HUES6 (cell line): ENCODE data around the gene SLC26A1.

ENCODE experiments used
- H3K27ac ChIP-seq: 2 replicates; pipeline ENCODE4 v1.7.0; 2013; ENCODE audit warnings: low read depth, mild to moderate bottlenecking, low read length, inconsistent platforms
- H3K27me3 ChIP-seq: 2 replicates; pipeline ENCODE4 v1.6.1; 2013; ENCODE audit warnings: low read length; ENCODE audit not compliant: control insufficient read depth, insufficient read depth
- H3K36me3 ChIP-seq: 2 replicates; pipeline ENCODE4 v1.6.1; 2013; ENCODE audit warnings: low read length; ENCODE audit not compliant: control insufficient read depth, insufficient read depth
- H3K4me1 ChIP-seq: 2 replicates; pipeline ENCODE4 v1.6.1; 2013; ENCODE audit warnings: low read length; ENCODE audit not compliant: control insufficient read depth, insufficient read depth
- H3K4me3 ChIP-seq: 2 replicates; pipeline ENCODE4 v1.5.1; 2013; ENCODE audit warnings: low read depth, low read length
- H3K9ac ChIP-seq: one replicate; pipeline ENCODE4 v1.6.1; 2013; ENCODE audit warnings: mild to moderate bottlenecking, low read length
- H3K9me3 ChIP-seq: 2 replicates; pipeline ENCODE4 v1.6.1; 2013; ENCODE audit warnings: low read depth, low read length; ENCODE audit not compliant: control insufficient read depth, insufficient read depth

The SLC26A1 gene

GRCh38 chr4:1027219-1027914 is 34.2 kb upstream of the SLC26A1 start:
- Histone ChIP-seq H3K36me3 (peaks cover 18% of the 10 kb centered on the region), H3K4me1 (peaks cover 21% of the 10 kb centered on the region; the same call in 1 of the 2 replicates), H3K9ac (no peak overlapping the region), H3K27ac (no peak overlapping the region), H3K4me3 (no peak overlapping the region), H3K27me3 (no peaks in the 10 kb centered on the region; the same call in 1 of the 2 replicates), H3K9me3 (no peaks in the 10 kb centered on the region)

DNA sequence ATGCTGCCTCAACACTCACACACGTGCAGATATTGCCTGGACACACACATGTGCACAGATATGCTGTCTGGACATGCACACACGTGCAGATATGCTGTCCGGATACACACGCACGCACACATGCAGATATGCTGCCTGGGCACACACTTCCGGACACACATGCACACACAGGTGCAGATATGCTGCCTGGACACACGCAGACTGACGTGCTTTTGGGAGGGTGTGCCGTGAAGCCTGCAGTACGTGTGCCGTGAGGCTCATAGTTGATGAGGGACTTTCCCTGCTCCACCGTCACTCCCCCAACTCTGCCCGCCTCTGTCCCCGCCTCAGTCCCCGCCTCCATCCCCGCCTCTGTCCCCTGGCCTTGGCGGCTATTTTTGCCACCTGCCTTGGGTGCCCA is 32.9 kb upstream of the SLC26A1 start:
- H3K4me1 ChIP-seq = peaks cover 21% of the 10 kb centered on the region; the same call in 1 of the 2 replicates
- H3K9me3 ChIP-seq = no peaks in the 10 kb centered on the region
- H3K27me3 ChIP-seq = no peaks in the 10 kb centered on the region; the same call in 1 of the 2 replicates
- no peak overlapping the region for H3K27ac ChIP-seq
- H3K36me3 ChIP-seq = peaks cover 18% of the 10 kb centered on the region
- H3K4me3 ChIP-seq = no peak overlapping the region
- no peak overlapping the region for H3K9ac ChIP-seq

- H3K36me3 ChIP-seq = peaks cover 18% of the 10 kb centered on the region
- H3K27ac ChIP-seq = no peak overlapping the region
- no peak overlapping the region for H3K9ac ChIP-seq
- no peak overlapping the region for H3K4me3 ChIP-seq
- H3K4me1 ChIP-seq = peaks cover 17% of the 10 kb centered on the region; the same call in 1 of the 2 replicates
- H3K27me3 ChIP-seq = no peaks in the 10 kb centered on the region; the same call in 1 of the 2 replicates
- H3K9me3 ChIP-seq = no peaks in the 10 kb centered on the region
These were observed 31.8 kb upstream of the SLC26A1 start for GRCh38 chr4:1024882-1025545.

DNA sequence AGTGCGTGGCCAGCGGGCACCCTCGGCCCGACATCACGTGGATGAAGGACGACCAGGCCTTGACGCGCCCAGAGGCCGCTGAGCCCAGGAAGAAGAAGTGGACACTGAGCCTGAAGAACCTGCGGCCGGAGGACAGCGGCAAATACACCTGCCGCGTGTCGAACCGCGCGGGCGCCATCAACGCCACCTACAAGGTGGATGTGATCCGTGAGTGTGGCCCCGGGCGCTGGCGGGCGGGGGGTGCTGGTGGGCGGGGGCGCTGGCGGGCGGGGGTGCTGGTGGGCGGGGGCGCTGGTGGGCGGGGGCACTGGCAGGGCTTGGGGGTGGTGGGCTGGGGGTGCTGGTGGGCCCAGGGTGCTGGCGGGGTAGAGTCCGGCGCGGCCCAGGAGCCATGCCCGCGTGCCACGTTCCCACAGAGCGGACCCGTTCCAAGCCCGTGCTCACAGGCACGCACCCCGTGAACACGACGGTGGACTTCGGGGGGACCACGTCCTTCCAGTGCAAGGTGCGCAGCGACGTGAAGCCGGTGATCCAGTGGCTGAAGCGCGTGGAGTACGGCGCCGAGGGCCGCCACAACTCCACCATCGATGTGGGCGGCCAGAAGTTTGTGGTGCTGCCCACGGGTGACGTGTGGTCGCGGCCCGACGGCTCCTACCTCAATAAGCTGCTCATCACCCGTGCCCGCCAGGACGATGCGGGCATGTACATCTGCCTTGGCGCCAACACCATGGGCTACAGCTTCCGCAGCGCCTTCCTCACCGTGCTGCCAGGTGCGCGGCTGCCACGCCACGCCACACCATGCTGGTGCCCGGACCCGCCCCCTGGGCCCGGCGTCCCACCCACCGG is 30.9 kb upstream of the SLC26A1 start:
- H3K27ac ChIP-seq = no peak overlapping the region
- H3K4me3 ChIP-seq = no peak overlapping the region
- peaks cover 23% of the 10 kb centered on the region for H3K4me1 ChIP-seq
- no peak overlapping the region for H3K9ac ChIP-seq
- no peaks in the 10 kb centered on the region for H3K9me3 ChIP-seq
- H3K36me3 ChIP-seq = peaks cover 18% of the 10 kb centered on the region
- no peaks in the 10 kb centered on the region; the same call in 1 of the 2 replicates for H3K27me3 ChIP-seq

DNA sequence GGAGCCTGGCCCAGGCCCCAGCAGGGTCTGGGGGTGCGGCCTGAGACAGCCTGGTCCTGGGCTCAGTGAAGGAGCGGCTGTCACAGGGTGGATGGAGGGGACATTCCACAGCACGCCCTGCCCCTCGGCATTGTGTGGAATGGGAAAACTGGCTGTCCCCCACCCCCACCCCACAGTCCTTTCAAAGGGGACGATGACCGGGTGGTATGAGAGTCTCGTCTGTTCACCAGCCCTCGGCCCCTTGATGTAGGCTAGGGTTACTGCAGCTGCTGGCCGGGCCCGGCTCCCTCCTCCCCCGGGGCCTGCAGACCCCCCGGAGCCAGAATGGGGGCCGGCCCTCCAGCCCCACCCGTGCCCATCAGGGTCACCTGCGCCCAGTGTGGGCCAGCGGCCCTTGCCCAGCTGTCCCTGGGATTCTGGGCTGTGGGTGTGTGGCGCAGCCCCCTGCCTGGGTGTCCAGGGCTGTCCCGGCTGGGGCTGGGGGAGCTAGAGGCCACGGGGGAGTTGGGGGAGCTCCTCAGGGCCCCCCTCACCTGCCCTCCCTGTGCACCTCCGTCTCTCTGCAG is 30.0 kb upstream of the SLC26A1 start:
- no peaks in the 10 kb centered on the region; the same call in 1 of the 2 replicates for H3K27me3 ChIP-seq

DNA sequence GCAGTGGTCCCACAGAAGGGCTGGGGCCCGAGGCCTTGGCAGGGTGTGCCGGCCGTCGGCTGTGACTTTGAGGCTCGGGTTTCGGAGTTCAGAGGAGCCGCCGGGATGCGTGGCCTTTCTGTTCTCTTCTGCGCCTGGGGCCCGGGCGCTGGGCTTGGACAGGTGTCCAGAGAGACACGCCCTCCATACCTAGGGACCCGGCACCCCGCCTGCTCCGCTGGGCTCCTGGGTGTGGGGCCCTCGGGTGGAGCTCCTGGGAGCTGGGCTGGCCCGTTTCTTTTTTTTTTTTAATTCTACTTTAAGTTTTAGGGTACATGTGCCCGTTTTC is 29.5 kb upstream of the SLC26A1 start:
- H3K9ac ChIP-seq = no peak overlapping the region
- H3K27ac ChIP-seq = no peak overlapping the region
- H3K9me3 ChIP-seq = no peaks in the 10 kb centered on the region
- no peaks in the 10 kb centered on the region; the same call in 1 of the 2 replicates for H3K27me3 ChIP-seq
- H3K36me3 ChIP-seq = peaks cover 18% of the 10 kb centered on the region
- H3K4me1 ChIP-seq = peaks cover 31% of the 10 kb centered on the region
- H3K4me3 ChIP-seq = no peak overlapping the region

More for the DNA sequence above, 30.0 kb upstream of the SLC26A1 start:
- Histone ChIP-seq H3K9ac (no peak overlapping the region), H3K9me3 (no peaks in the 10 kb centered on the region), H3K4me1 (peaks cover 30% of the 10 kb centered on the region), H3K27ac (no peak overlapping the region), H3K4me3 (no peak overlapping the region), H3K36me3 (peaks cover 18% of the 10 kb centered on the region)

- Histone ChIP-seq H3K9ac (no peak overlapping the region), H3K4me3 (no peak overlapping the region), H3K27ac (no peak overlapping the region), H3K36me3 (peaks cover 18% of the 10 kb centered on the region), H3K9me3 (no peaks in the 10 kb centered on the region), H3K4me1 (peaks cover 26% of the 10 kb centered on the region), H3K27me3 (no peaks in the 10 kb centered on the region; the same call in 1 of the 2 replicates)
These were observed 29.0 kb upstream of the SLC26A1 start for GRCh38 chr4:1022051-1022738.

DNA sequence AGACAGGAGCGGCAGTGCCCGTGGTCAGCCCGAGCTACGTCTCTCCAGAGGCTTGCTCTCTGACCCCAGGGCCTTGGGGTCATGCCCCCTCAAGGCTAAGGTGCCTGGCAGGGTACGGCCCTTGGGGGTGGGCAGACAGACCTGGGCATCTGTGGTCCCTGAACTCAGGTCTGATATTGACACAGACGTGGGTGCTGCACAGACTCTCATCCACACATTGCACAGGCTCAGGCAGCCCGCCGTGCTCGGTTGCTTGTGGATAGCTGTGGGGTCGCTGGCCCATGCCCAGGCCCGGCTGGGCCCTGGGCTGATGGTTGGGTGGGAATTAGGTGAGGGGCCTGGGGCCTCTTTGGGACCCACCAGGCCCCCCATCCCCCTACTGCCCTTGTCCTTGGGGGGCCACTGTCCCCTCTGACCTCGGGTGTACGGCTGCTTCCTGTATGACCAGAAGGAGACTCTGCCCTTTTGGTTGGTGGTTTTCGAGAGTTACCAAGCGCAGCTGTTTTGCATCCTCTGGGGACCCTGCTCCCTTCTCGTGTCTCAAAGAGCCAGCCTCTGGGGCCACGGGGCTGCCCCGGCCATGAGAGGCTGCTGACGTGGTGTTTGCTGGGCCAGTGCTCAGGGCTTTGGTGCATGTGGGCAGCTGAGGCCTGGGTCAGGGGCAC is 28.3 kb upstream of the SLC26A1 start:
- no peaks in the 10 kb centered on the region for H3K9me3 ChIP-seq
- no peak overlapping the region for H3K27ac ChIP-seq
- H3K4me3 ChIP-seq = no peak overlapping the region
- no peak overlapping the region for H3K9ac ChIP-seq
- peaks cover 18% of the 10 kb centered on the region for H3K36me3 ChIP-seq
- H3K27me3 ChIP-seq = no peaks in the 10 kb centered on the region; the same call in 1 of the 2 replicates
- peaks cover 25% of the 10 kb centered on the region for H3K4me1 ChIP-seq

GRCh38 chr4:1019729-1020470 is 26.7 kb upstream of the SLC26A1 start:
- Histone ChIP-seq H3K9ac (no peak overlapping the region), H3K4me3 (no peak overlapping the region), H3K4me1 (peaks cover 27% of the 10 kb centered on the region), H3K9me3 (no peaks in the 10 kb centered on the region), H3K36me3 (peaks cover 6% of the 10 kb centered on the region; the same call in 1 of the 2 replicates), H3K27me3 (no peaks in the 10 kb centered on the region; the same call in 1 of the 2 replicates), H3K27ac (no peak overlapping the region)
